B cell (primary cell): Measurements from ENCODE around the gene PTMS. TPM values are rescaled to one million over a fixed set of nuclear protein-coding genes. Genes with fewer than 3 reads are reported as not detected.

Experiments used
- ATAC-seq: fragments of 200-7000 bp; cut with Tn5 transposase; one replicate; pipeline ENCODE4 v1.10.0; 2021; ENCODE audit warnings: low read depth, mild to moderate bottlenecking, moderate number of reproducible peaks, moderate library complexity
- CTCF ChIA-PET: fragments of 350-600 bp; sonication (Branson Sonifier 250); formaldehyde crosslinking; loops from one replicate; lab custom pipeline; 2021; ENCODE audit warnings: antibody characterized with exemption, inconsistent platforms; lab: Charles Lee
- POLR2A ChIA-PET: fragments of 350-600 bp; sonication (Branson Sonifier 250); formaldehyde crosslinking; loops from one replicate; lab custom pipeline; 2021; ENCODE audit warnings: antibody characterized with exemption; lab: Charles Lee
- DNase-seq: peaks from one replicate; pipeline ENCODE4 v3.0.0; 2013
- H2AFZ ChIP-seq: 2 replicates; pipeline ENCODE4 v1.6.1; 2012; ENCODE audit warnings: mild to moderate bottlenecking, low read depth, low read length; ENCODE audit not compliant: insufficient read depth, poor library complexity, severe bottlenecking
- H3K27ac ChIP-seq, 2 donors: 1 replicate in 1 of 2; 2 replicates in 1 of 2; pipeline ENCODE4 v1.5.1; 2012 to 2013; ENCODE audit warnings: low read length in 2 of 2, mild to moderate bottlenecking in 2 of 2, moderate library complexity in 1 of 2
- H3K27me3 ChIP-seq, 4 experiments: fragments of 200-600 bp in 1 of 4; sonication (generic) in 1 of 4; replicated peaks in 1 of 4; 1 replicate in 2 of 4; 2 replicates in 2 of 4; pipeline versions ENCODE4 v1.6.1 to v1.7.0; 2013 to 2016; ENCODE audit warnings: low read length in 3 of 4, mild to moderate bottlenecking in 2 of 4, mixed read lengths in 1 of 4, moderate library complexity in 1 of 4; ENCODE audit not compliant: insufficient read depth in 4 of 4, control insufficient read depth in 3 of 4; ENCODE audit errors: control extremely low read depth in 1 of 4
- H3K36me3 ChIP-seq, 2 experiments: replicated peaks in 1 of 2; 1 replicate in 1 of 2; 2 replicates in 1 of 2; pipeline versions ENCODE4 v1.6.1 to v1.7.1; 2013; ENCODE audit warnings: low read length in 1 of 2; ENCODE audit not compliant: insufficient read depth in 2 of 2, control insufficient read depth in 1 of 2; ENCODE audit errors: control extremely low read depth in 1 of 2, extremely low read depth in 1 of 2
- H3K4me1 ChIP-seq, 2 donors: fragments of 200-600 bp in 1 of 2; sonication (generic) in 1 of 2; 1 replicate in 1 of 2; 2 replicates in 1 of 2; pipeline versions ENCODE4 v1.5.1 to v1.6.1; 2013 to 2017; ENCODE audit warnings: low read length in 2 of 2; ENCODE audit not compliant: control insufficient read depth in 2 of 2, insufficient read depth in 2 of 2
- H3K4me2 ChIP-seq: replicated peaks from 2 replicates; pipeline ENCODE3; 2012; ENCODE audit warnings: mild to moderate bottlenecking, low read depth, low read length; ENCODE audit not compliant: poor library complexity, severe bottlenecking
- H3K4me3 ChIP-seq, 5 experiments: fragments of 200-600 bp in 1 of 5; sonication (generic) in 1 of 5; 1 replicate in 3 of 5; 2 replicates in 2 of 5; pipeline versions ENCODE4 v1.5.1 to v1.7.0; 2011 to 2016; ENCODE audit warnings: low read length in 4 of 5, mild to moderate bottlenecking in 4 of 5, low read depth in 2 of 5, control low read depth in 1 of 5, moderate library complexity in 1 of 5; ENCODE audit not compliant: insufficient read depth in 1 of 5; ENCODE audit errors: control extremely low read depth in 1 of 5, extremely low read depth in 1 of 5
- H3K79me2 ChIP-seq: fragments of 200-600 bp; sonication (generic); one replicate; pipeline ENCODE4 v1.6.0; 2016; ENCODE audit warnings: low read length; ENCODE audit not compliant: control insufficient read depth, insufficient read depth
- H3K9ac ChIP-seq: fragments of 200-600 bp; sonication (generic); 2 replicates; pipeline ENCODE4 v1.6.1; 2017; ENCODE audit warnings: mild to moderate bottlenecking, low read length, moderate library complexity
- H3K9me3 ChIP-seq, 3 donors: one replicate each; pipeline versions ENCODE4 v1.6.1 to v1.7.1; 2013; ENCODE audit warnings: low read length in 2 of 3; ENCODE audit not compliant: control insufficient read depth in 2 of 3, insufficient read depth in 1 of 3; ENCODE audit errors: control extremely low read depth in 1 of 3
- H4K20me1 ChIP-seq: 2 replicates; pipeline ENCODE4 v1.6.0; 2012; ENCODE audit warnings: mild to moderate bottlenecking, low read length; ENCODE audit not compliant: insufficient read depth, control insufficient read depth, poor library complexity, severe bottlenecking
- H3K27ac Mint-ChIP-seq: one replicate; pipeline ENCODE4 v1.8.0; 2021; ENCODE audit warnings: mixed read lengths
- H3K27me3 Mint-ChIP-seq: one replicate; pipeline ENCODE4 v1.8.0; 2021; ENCODE audit warnings: mixed read lengths
- H3K4me1 Mint-ChIP-seq: one replicate; pipeline ENCODE4 v1.8.0; 2021; ENCODE audit warnings: mixed read lengths
- H3K4me3 Mint-ChIP-seq: one replicate; pipeline ENCODE4 v1.8.0; 2021; ENCODE audit warnings: mixed read lengths
- H3K9me3 Mint-ChIP-seq: one replicate; pipeline ENCODE4 v1.8.0; 2022; ENCODE audit warnings: mixed read lengths; ENCODE audit not compliant: insufficient read depth
- EZH2 ChIP-seq: IDR thresholded peaks from 2 replicates; pipeline ENCODE4 v1.6.1; 2012; ENCODE audit warnings: borderline replicate concordance, low read depth, mild to moderate bottlenecking, moderate library complexity, low read length; ENCODE audit not compliant: insufficient read depth, poor library complexity, severe bottlenecking
- WGBS: methylation state at CpG from one replicate; pipeline ENCODE4 v1.1.5; 2013; ENCODE audit warnings: missing lambda C conversion rate; ENCODE audit not compliant: insufficient coverage; 5-methylcytosine and 5-hydroxymethylcytosine counted together
- intact Hi-C: fragments of 100-400 bp; cut with micrococcal nuclease; formaldehyde crosslinking; loops from one replicate; pipeline ENCODE4 v1.10.0; 2022
- polyA plus RNA-seq: library from polyadenylated mRNA; depleted of rRNA; stranded (reverse); fragments of >200 nt; gene quantifications from 2 replicates; pipeline ENCODE4 v1.2.3, GENCODE V29; 2012
- total RNA-seq, 2 donors: library from RNA; stranded (reverse); fragments of 120-200 nt in 1 of 2; gene quantifications; 1 replicate in 1 of 2; 2 replicates in 1 of 2; pipeline versions ENCODE4 v1.2.3 to v1.2.4, GENCODE V29; 2013 to 2022
- TF ChIP-seq, protein P1 (sequence below): fragments of 200-600 bp; IDR thresholded peaks from one replicate; pipeline ENCODE4 v1.8.0; 2022; ENCODE audit warnings: antibody characterized with exemption, mild to moderate bottlenecking

The PTMS gene
- total and polyA plus RNA-seq, 2 donors (not counting 1 experiment from before 2014, with no cell fraction given): 1.0 to 2.1 TPM

DNA sequence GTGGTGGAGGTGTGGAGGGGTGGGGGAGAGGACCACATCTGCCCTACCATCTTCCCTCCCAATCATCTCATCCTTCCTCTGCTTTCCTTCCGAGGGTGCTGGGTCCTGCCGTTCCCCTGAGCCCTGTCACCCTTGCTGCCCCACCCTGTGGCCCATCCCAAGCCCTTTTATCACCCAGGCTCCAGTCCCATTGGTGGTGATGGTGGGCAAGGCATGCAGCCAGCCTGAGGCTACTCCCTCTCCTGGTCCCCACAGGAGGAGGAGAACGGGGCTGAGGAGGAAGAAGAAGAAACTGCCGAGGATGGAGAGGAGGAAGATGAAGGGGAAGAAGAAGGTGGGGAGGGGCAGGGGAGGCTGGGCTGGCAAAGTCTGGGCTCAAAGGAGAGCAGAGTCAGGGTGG lies 3.5 kb downstream of the PTMS start:
- H3K4me1 ChIP-seq: peaks cover 41 to 54% of the 10 kb centered on the region in 2 donors
- intact Hi-C loops: loop anchor here (5.0 kb wide), 1 partner anchor 83 kb away; the partner anchor contains the start of genes CDCA3 and USP5
- H3K27me3 ChIP-seq: peaks cover 0 to 81% (median 41%) of the 10 kb centered on the region in 4 experiments
- no peaks in the 10 kb centered on the region for H3K79me2 ChIP-seq
- DNase-seq (no peak), ATAC-seq (no peak)
- TF ChIP-seq, protein P1, sequence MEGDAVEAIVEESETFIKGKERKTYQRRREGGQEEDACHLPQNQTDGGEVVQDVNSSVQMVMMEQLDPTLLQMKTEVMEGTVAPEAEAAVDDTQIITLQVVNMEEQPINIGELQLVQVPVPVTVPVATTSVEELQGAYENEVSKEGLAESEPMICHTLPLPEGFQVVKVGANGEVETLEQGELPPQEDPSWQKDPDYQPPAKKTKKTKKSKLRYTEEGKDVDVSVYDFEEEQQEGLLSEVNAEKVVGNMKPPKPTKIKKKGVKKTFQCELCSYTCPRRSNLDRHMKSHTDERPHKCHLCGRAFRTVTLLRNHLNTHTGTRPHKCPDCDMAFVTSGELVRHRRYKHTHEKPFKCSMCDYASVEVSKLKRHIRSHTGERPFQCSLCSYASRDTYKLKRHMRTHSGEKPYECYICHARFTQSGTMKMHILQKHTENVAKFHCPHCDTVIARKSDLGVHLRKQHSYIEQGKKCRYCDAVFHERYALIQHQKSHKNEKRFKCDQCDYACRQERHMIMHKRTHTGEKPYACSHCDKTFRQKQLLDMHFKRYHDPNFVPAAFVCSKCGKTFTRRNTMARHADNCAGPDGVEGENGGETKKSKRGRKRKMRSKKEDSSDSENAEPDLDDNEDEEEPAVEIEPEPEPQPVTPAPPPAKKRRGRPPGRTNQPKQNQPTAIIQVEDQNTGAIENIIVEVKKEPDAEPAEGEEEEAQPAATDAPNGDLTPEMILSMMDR: no peak
- TF ChIP-seq EZH2: no peak
- WGBS: no CpG with 5 or more reads among the region's 4 CpGs
- H3K9ac ChIP-seq: no peak overlapping the region
- H4K20me1 ChIP-seq: no peaks in the 10 kb centered on the region
- peaks cover 57% of the 10 kb centered on the region for H3K27me3 Mint-ChIP-seq
- no peaks in the 10 kb centered on the region for H3K36me3 ChIP-seq
- H3K4me3 Mint-ChIP-seq: no peak overlapping the region
- H3K27ac Mint-ChIP-seq: no peak overlapping the region
- ChIA-PET POLR2A (no interaction called here), CTCF (interaction anchor here (1.2 to 6.0 kb wide), 2 partner anchors 9 to 15 kb away, joined by 4 to 85 read pairs; partner anchors contain the start of gene MLF2)
- peaks cover 0 to 16% (median 0%) of the 10 kb centered on the region in 3 donors for H3K9me3 ChIP-seq
- H3K4me2 ChIP-seq: no peak overlapping the region
- peaks cover 34% of the 10 kb centered on the region for H3K4me1 Mint-ChIP-seq
- H3K4me3 ChIP-seq: no peak overlapping the region
- no peaks in the 10 kb centered on the region for H3K9me3 Mint-ChIP-seq
- no peak overlapping the region for H2AFZ ChIP-seq
- H3K27ac ChIP-seq: no peak overlapping the region

DNA sequence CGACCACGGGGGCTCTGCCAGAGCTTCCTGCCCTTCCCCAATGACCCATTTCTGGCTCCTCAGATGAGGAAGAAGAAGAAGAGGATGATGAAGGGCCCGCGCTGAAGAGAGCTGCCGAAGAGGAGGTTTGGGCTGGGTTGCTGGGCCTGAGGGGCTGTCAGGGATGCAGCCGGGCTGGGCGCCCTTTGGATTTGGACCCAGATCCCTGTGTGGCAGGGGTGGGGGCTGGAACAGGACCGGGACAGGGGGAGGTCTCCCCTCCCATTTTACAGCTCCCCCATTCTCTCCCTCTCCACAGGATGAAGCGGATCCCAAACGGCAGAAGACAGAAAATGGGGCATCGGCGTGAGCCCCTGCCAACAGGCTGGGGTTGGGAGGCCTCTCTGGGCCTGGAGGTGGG lies 3.9 kb downstream of the PTMS start:
- Mint-ChIP-seq H3K27ac (no peak overlapping the region), H3K4me3 (no peak overlapping the region)

More for the DNA sequence above, 3.9 kb downstream of the PTMS start:
- no peak overlapping the region for H3K27ac ChIP-seq
- H3K79me2 ChIP-seq: no peaks in the 10 kb centered on the region
- ChIA-PET POLR2A (no interaction called here), CTCF (interaction anchor here (1.2 to 6.0 kb wide), 2 partner anchors 8 to 15 kb away, joined by 4 to 85 read pairs; partner anchors contain the start of gene MLF2)
- H3K9ac ChIP-seq: no peak overlapping the region
- no peaks in the 10 kb centered on the region for H4K20me1 ChIP-seq
- H3K4me2 ChIP-seq: no peak overlapping the region
- peaks cover 0 to 18% (median 0%) of the 10 kb centered on the region in 3 donors for H3K9me3 ChIP-seq
- ATAC-seq: no peak
- H3K4me3 ChIP-seq: no peak overlapping the region
- DNase-seq: no peak
- WGBS: 20% methylated on average over 1 of the region's 12 CpGs
- Mint-ChIP-seq H3K27me3 (peaks cover 57% of the 10 kb centered on the region), H3K4me1 (peaks cover 31% of the 10 kb centered on the region), H3K9me3 (no peaks in the 10 kb centered on the region)
- H2AFZ ChIP-seq: no peak overlapping the region
- TF ChIP-seq, protein P1: no peak
- TF ChIP-seq EZH2: no peak
- intact Hi-C loops: no loop called here
- H3K27me3 ChIP-seq: peaks cover 0 to 83% (median 42%) of the 10 kb centered on the region in 4 experiments
- H3K36me3 ChIP-seq: no peaks in the 10 kb centered on the region
- peaks cover 38 to 55% of the 10 kb centered on the region in 2 donors for H3K4me1 ChIP-seq
